H1 (cell line): Measurements from ENCODE around the gene PHC1. TPM values are rescaled to one million over a fixed set of nuclear protein-coding genes. Genes with fewer than 3 reads are reported as not detected.

ENCODE experiments used
- CTCF ChIA-PET: fragments of 300-600 bp; sonication (Branson Sonifier 250); formaldehyde crosslinking; loops from one replicate; lab custom pipeline; 2021; ENCODE audit not compliant: partially characterized antibody; lab: Charles Lee
- POLR2A ChIA-PET: fragments of 300-600 bp; sonication (Branson Sonifier 250); formaldehyde crosslinking; loops from one replicate; lab custom pipeline; 2021; ENCODE audit warnings: inconsistent platforms; ENCODE audit not compliant: partially characterized antibody; lab: Charles Lee
- DNase-seq, 2 experiments: peaks; one replicate each; pipeline versions ENCODE4 v3.0.0 to v3.0.0-alpha.2; 2010 to 2022; ENCODE audit warnings: low spot score in 2 of 2, low read depth in 1 of 2, mixed read lengths in 1 of 2
- FAIRE-seq: peaks from 2 replicates; lab custom pipeline; 2011; peaks lifted over from hg19 to GRCh38; lab: Jason Lieb, UNC
- H2AFZ ChIP-seq: 2 replicates; pipeline ENCODE4 v1.8.1; 2012; ENCODE audit warnings: low read length, inconsistent platforms
- H2AK5ac ChIP-seq: 2 replicates; pipeline ENCODE4 v1.6.1; 2013; ENCODE audit warnings: low read depth, low read length
- H2BK120ac ChIP-seq: replicated peaks from 2 replicates; pipeline ENCODE3; 2013; ENCODE audit warnings: low read depth, low read length, inconsistent platforms
- H2BK12ac ChIP-seq: 2 replicates; pipeline ENCODE4 v1.6.1; 2013; ENCODE audit warnings: low read depth, low read length
- H2BK15ac ChIP-seq: 2 replicates; pipeline ENCODE4 v1.6.1; 2013; ENCODE audit warnings: low read length
- H2BK20ac ChIP-seq: 2 replicates; pipeline ENCODE4 v1.6.1; 2013; ENCODE audit warnings: low read length
- H2BK5ac ChIP-seq: 2 replicates; pipeline ENCODE4 v1.6.1; 2013; ENCODE audit warnings: low read depth, low read length
- H3K14ac ChIP-seq: 2 replicates; pipeline ENCODE4 v1.6.1; 2013; ENCODE audit warnings: inconsistent platforms; ENCODE audit not compliant: insufficient read length
- H3K18ac ChIP-seq: 2 replicates; pipeline ENCODE4 v1.6.1; 2013; ENCODE audit warnings: low read length; ENCODE audit errors: extremely low read depth
- H3K23ac ChIP-seq: 2 replicates; pipeline ENCODE4 v1.6.1; 2013; ENCODE audit warnings: inconsistent platforms; ENCODE audit not compliant: insufficient read length
- H3K23me2 ChIP-seq: 2 replicates; pipeline ENCODE4 v1.6.1; 2013; ENCODE audit warnings: low read depth, low read length
- H3K27ac ChIP-seq: 2 replicates; pipeline ENCODE4 v1.6.1; 2011; ENCODE audit warnings: low read depth, low read length, inconsistent platforms
- H3K27me3 ChIP-seq, 4 experiments: replicated peaks in 1 of 4; 1 replicate in 1 of 4; 2 replicates in 3 of 4; pipeline versions ENCODE4 v1.6.1 to v1.8.1; 2011 to 2013; ENCODE audit warnings: low read length in 3 of 4, mild to moderate bottlenecking in 3 of 4, inconsistent platforms in 2 of 4, mixed read lengths in 2 of 4, moderate library complexity in 1 of 4; ENCODE audit not compliant: control insufficient read depth in 3 of 4, insufficient read depth in 3 of 4; ENCODE audit errors: extremely low read depth in 1 of 4
- H3K36me3 ChIP-seq, 4 experiments: 2 replicates each; pipeline versions ENCODE4 v1.6.1 to v1.8.1; 2011 to 2013; ENCODE audit warnings: mild to moderate bottlenecking in 4 of 4, low read length in 3 of 4, moderate library complexity in 2 of 4, control low read depth in 1 of 4, inconsistent platforms in 1 of 4; ENCODE audit not compliant: insufficient read depth in 4 of 4, control insufficient read depth in 2 of 4
- H3K4ac ChIP-seq: replicated peaks from 2 replicates; pipeline ENCODE3; 2013; ENCODE audit warnings: low read length, low read depth, mixed read lengths, inconsistent platforms; ENCODE audit not compliant: insufficient read length
- H3K4me1 ChIP-seq, 4 experiments: replicated peaks in 1 of 4; 1 replicate in 1 of 4; 2 replicates in 3 of 4; pipeline versions ENCODE4 v1.6.1 to v1.8.1; 2011 to 2013; ENCODE audit warnings: low read length in 3 of 4, inconsistent platforms in 2 of 4, mixed read lengths in 1 of 4; ENCODE audit not compliant: insufficient read depth in 4 of 4, control insufficient read depth in 3 of 4
- H3K4me2 ChIP-seq, 2 experiments: 2 replicates each; pipeline versions ENCODE4 v1.6.1 to v1.8.1; 2011 to 2013; ENCODE audit warnings: low read depth in 2 of 2, low read length in 2 of 2, control low read depth in 1 of 2, inconsistent platforms in 1 of 2, mild to moderate bottlenecking in 1 of 2; ENCODE audit not compliant: insufficient read depth in 1 of 2
- H3K4me3 ChIP-seq, 4 experiments: fragments of 200-600, 300-600 bp in 1 of 4; sonication (generic), shearing (Covaris generic), sonication (Bioruptor Twin) in 1 of 4; 2 replicates each; pipeline versions ENCODE4 v1.5.1 to v1.8.1; 2011 to 2016; ENCODE audit warnings: low read length in 4 of 4, low read depth in 3 of 4, control low read depth in 2 of 4, inconsistent platforms in 2 of 4, mild to moderate bottlenecking in 2 of 4, mixed read lengths in 1 of 4, moderate library complexity in 1 of 4; ENCODE audit not compliant: insufficient read depth in 2 of 4; ENCODE audit errors: extremely low read depth in 1 of 4
- H3K56ac ChIP-seq: replicated peaks from 2 replicates; pipeline ENCODE3; 2013; ENCODE audit warnings: low read depth, mild to moderate bottlenecking, mixed read lengths, low read length, inconsistent platforms; ENCODE audit not compliant: insufficient read length
- H3K79me1 ChIP-seq: 2 replicates; pipeline ENCODE4 v1.6.1; 2013; ENCODE audit warnings: low read depth, low read length, control low read depth
- H3K79me2 ChIP-seq, 2 experiments: 2 replicates each; pipeline versions ENCODE4 v1.6.1 to v1.8.1; 2012 to 2013; ENCODE audit warnings: low read length in 2 of 2, mild to moderate bottlenecking in 2 of 2, inconsistent platforms in 1 of 2; ENCODE audit not compliant: insufficient read depth in 2 of 2, control insufficient read depth in 1 of 2
- H3K9ac ChIP-seq, 4 experiments: replicated peaks in 1 of 4; 1 replicate in 1 of 4; 2 replicates in 3 of 4; pipeline versions ENCODE4 v1.6.1 to v1.8.1; 2011 to 2013; ENCODE audit warnings: low read depth in 3 of 4, low read length in 3 of 4, control low read depth in 2 of 4, mild to moderate bottlenecking in 2 of 4, moderate library complexity in 2 of 4, inconsistent platforms in 1 of 4; ENCODE audit errors: extremely low read depth in 1 of 4
- H3K9me3 ChIP-seq, 2 experiments: 2 replicates each; pipeline versions ENCODE4 v1.6.1 to v1.8.1; 2012 to 2013; ENCODE audit warnings: mild to moderate bottlenecking in 2 of 2, moderate library complexity in 2 of 2, control low read depth in 1 of 2, inconsistent platforms in 1 of 2, low read depth in 1 of 2, low read length in 1 of 2, mixed read lengths in 1 of 2; ENCODE audit not compliant: insufficient read depth in 2 of 2
- H4K20me1 ChIP-seq, 2 experiments: replicated peaks in 1 of 2; 2 replicates each; pipeline versions ENCODE3 to v1.8.1; 2011 to 2013; ENCODE audit warnings: inconsistent platforms in 2 of 2, low read length in 2 of 2, mild to moderate bottlenecking in 1 of 2; ENCODE audit not compliant: insufficient read depth in 2 of 2, control insufficient read depth in 1 of 2
- H4K5ac ChIP-seq: 2 replicates; pipeline ENCODE4 v1.6.1; 2013; ENCODE audit warnings: low read length, low read depth, mixed read lengths, inconsistent platforms; ENCODE audit not compliant: insufficient read length
- H4K8ac ChIP-seq: 2 replicates; pipeline ENCODE4 v1.8.0; 2013; ENCODE audit warnings: mild to moderate bottlenecking, moderate library complexity, low read length, inconsistent platforms; ENCODE audit not compliant: insufficient read depth; ENCODE audit errors: extremely low read depth
- H4K91ac ChIP-seq: replicated peaks from 2 replicates; pipeline ENCODE3; 2013; ENCODE audit warnings: low read length, mixed read lengths, inconsistent platforms; ENCODE audit not compliant: insufficient read length
- ASH2L ChIP-seq: fragments of 200-600, 300-600 bp; sonication (generic); IDR thresholded peaks from one replicate; pipeline ENCODE4 v1.7.1; 2017; ENCODE audit warnings: low read length
- CHD2 ChIP-seq: IDR thresholded peaks from 2 replicates; pipeline ENCODE4 v1.6.1; 2012; ENCODE audit warnings: low read length, improper control_type of control experiment
- CTBP2 ChIP-seq: IDR thresholded peaks from 2 replicates; pipeline ENCODE4 v1.7.0; 2011; ENCODE audit warnings: borderline replicate concordance, mild to moderate bottlenecking, moderate library complexity, mixed read lengths, low read length; ENCODE audit not compliant: insufficient read depth, insufficient read length
- KDM1A ChIP-seq: fragments of 200-600, 300-600 bp; sonication (generic); IDR thresholded peaks from 2 replicates; pipeline ENCODE4 v1.7.1; 2016; ENCODE audit warnings: mild to moderate bottlenecking, low read length, borderline replicate concordance
- SP4 ChIP-seq: IDR thresholded peaks from 2 replicates; pipeline ENCODE4 v1.6.1; 2012; ENCODE audit warnings: low read length, inconsistent platforms
- WGBS, 2 experiments: shearing (Covaris generic) in 1 of 2; methylation state at CpG; one replicate each; pipeline versions ENCODE4 v1.1.6 to v1.1.7; 2013 to 2015; ENCODE audit warnings: low lambda C conversion rate in 2 of 2, mixed read lengths in 2 of 2, inconsistent platforms in 1 of 2, low coverage in 1 of 2, missing lambda C conversion rate in 1 of 2; ENCODE audit not compliant: insufficient replicate concordance in 2 of 2, insufficient coverage in 1 of 2, insufficient read length in 1 of 2; ENCODE audit errors: extremely low coverage in 1 of 2, missing lambda C conversion rate in 1 of 2; 5-methylcytosine and 5-hydroxymethylcytosine counted together
- polyA plus RNA-seq, 7 experiments: library from polyadenylated mRNA; depleted of rRNA in 3 of 7; stranded (reverse) in 5 of 7; unstranded in 2 of 7; fragments of >200 nt in 5 of 7; fragments of 200-250 nt in 2 of 7; gene quantifications; 1 replicate in 5 of 7; 2 replicates in 1 of 7; 4 replicates in 1 of 7; pipeline versions ENCODE4 v1.2.1 to v1.2.3, GENCODE V29; 2011 to 2013; ENCODE audit warnings: missing spikeins in 2 of 7, mixed read lengths in 2 of 7
- total RNA-seq: library from RNA; stranded (reverse); fragmentation: NEBNext Ultra II Directional; extraction: Animal tissue kit (Norgen Biotek cat#: 25700); gene quantifications from 2 replicates; pipeline ENCODE4 v1.2.1, GENCODE V29; 2021
- TF ChIP-seq, protein P1 (sequence below): IDR thresholded peaks from 2 replicates; pipeline ENCODE4 v1.6.1; 2011; ENCODE audit warnings: low read length, improper control_type of control experiment

Gene PHC1
- total and polyA plus RNA-seq, 2 of the 8 experiments (the other 6 are each of a cell fraction or from before 2014, with no cell fraction given): 934 to 1,655 TPM

DNA sequence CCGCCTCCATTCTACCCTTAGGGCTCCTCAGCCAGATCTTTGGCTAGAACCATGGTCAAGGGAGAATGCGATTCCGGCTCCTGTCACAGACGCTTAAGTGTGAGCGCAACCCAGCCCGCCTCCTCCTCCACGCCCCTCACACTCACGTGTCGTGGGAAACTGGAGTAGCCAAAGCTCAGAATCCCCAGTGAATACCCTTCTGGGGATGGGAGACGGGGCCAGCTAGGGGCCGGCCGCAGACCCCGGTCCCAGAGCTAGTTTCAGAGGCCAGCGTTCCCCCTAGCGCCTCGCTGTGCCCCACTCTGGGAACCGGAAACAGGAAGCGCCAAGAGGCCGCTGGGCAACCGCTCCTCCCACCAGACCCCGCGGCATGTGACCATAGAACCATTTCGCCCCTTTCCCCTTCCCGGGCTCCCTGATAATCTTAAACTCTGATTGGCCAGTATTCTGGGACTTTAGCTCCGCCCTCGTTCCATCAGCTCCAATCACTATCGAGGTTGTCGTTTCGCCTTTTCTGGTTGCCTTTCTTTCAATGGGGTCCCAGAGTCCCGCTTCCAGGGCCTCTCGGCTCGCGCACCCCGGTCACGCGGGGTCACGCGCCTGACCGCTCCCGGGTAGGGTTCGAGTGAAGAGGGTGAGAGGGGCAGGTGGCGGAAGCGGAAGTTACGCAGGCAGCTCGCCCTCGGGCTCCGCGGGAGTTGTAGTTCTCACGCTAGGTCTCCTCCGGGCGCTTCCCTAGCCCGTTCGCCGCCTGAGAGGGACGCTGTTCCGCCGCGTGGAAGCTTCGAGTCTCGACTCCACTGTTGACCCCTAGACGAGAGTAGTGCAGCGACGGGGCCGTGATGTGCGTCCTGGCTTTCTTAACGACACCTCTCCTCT is 35.3 kb downstream of the PHC1 start, which contains the start of gene M6PR:
M6PR (minus strand) TSS at position 304 of the 879 bp plus-strand sequence. CDS start 3,241 bp downstream, outside the sequence.
- Histone ChIP-seq H2AK5ac (no peak within 1 kb of the TSS), H2BK120ac (no peak within 1 kb of the TSS), H4K20me1 (peaks cover 2 to 6% of the 10 kb centered on the region in 2 experiments), H3K4me1 (no peaks in the 10 kb centered on the region; a peak in 1 of 7 replicates), H2BK5ac (peak within 1 kb of the TSS; percentile 89), H3K4me3 (peak within 1 kb of the TSS; percentile 61 to 93 (median 90)), H3K18ac (peak within 1 kb of the TSS; percentile 78; the same call in 1 of the 2 replicates), H3K4me2 (peak within 1 kb of the TSS; percentile 83 to 88), H3K14ac (no peak within 1 kb of the TSS), H3K23me2 (no peaks in the 10 kb centered on the region), H4K8ac (peak within 1 kb of the TSS; percentile 99), H3K27ac (peak within 1 kb of the TSS; percentile 97), H2BK20ac (no peak within 1 kb of the TSS), H3K27me3 (no peaks in the 10 kb centered on the region), H3K36me3 (peaks cover 4 to 12% (median 8%) of the 10 kb centered on the region in 4 experiments; a peak in 7 of 8 replicates), H3K23ac (no peak within 1 kb of the TSS), H2AFZ (peak within 1 kb of the TSS; percentile 62), H3K9ac (peak within 1 kb of the TSS; percentile 62 to 96 (median 89)), H4K5ac (peak within 1 kb of the TSS; percentile 89), H4K91ac (no peak within 1 kb of the TSS), H3K79me2 (peaks cover 5 to 52% of the 10 kb centered on the region in 2 experiments), H2BK15ac (no peak within 1 kb of the TSS), H3K4ac (no peak within 1 kb of the TSS), H3K9me3 (no peaks in the 10 kb centered on the region), H3K79me1 (peaks cover 13% of the 10 kb centered on the region), H3K56ac (peak within 1 kb of the TSS; percentile 8), H2BK12ac (no peak within 1 kb of the TSS)
- WGBS, 2 experiments: 1% methylated on average over 63 of the region's 66 CpGs; no CpG with 5 or more reads in 1 of the 2 experiments
- ChIA-PET POLR2A (interaction anchor here (0.6 to 11.5 kb wide), 20 partner anchors 8 to 268 kb away, joined by 3 to 311 read pairs (median 4); partner anchors contain the start of gene PHC1), CTCF (interaction anchor here (0.6 to 12.2 kb wide), 8 partner anchors 12 to 115 kb away, joined by 3 to 119 read pairs (median 4); no protein-coding TSS in a partner anchor)
- FAIRE-seq: peak; percentile 60
- peak; percentile 79 to 94 for DNase-seq
- TF ChIP-seq CTBP2 (no peak), ASH2L (peak; percentile 38), SP4 (peak; percentile 29; the same call in 1 of the 2 replicates), KDM1A (no peak), CHD2 (peak; percentile 76)
- TF ChIP-seq, protein P1, sequence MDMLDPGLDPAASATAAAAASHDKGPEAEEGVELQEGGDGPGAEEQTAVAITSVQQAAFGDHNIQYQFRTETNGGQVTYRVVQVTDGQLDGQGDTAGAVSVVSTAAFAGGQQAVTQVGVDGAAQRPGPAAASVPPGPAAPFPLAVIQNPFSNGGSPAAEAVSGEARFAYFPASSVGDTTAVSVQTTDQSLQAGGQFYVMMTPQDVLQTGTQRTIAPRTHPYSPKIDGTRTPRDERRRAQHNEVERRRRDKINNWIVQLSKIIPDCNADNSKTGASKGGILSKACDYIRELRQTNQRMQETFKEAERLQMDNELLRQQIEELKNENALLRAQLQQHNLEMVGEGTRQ: peak; percentile 86
